ENCODE results near the gene DLX1. TPM values are rescaled to one million over a fixed set of nuclear protein-coding genes. Genes with fewer than 3 reads are reported as not detected.

Gene DLX1
- total RNA-seq, 1 donor from 2014 or later, result 0.94 TPM

GRCh38 chr2:172086241-172087206 lies 1.2 kb downstream of the DLX1 start:
- DNase-seq (ENCODE audit: low read depth), result no peak

GRCh38 chr2:172087207-172087779 lies 2.0 kb downstream of the DLX1 start:
- DNase-seq (ENCODE audit: low read depth), result no peak

- no peak for DNase-seq (ENCODE audit: low read depth)
These were observed 2.5 kb downstream of the DLX1 start for GRCh38 chr2:172087780-172088244.

GRCh38 chr2:172088245-172089004 lies 3.1 kb downstream of the DLX1 start:
- no peak for DNase-seq (ENCODE audit: low read depth)

- DNase-seq (ENCODE audit: low read depth), result no peak
These were observed 3.7 kb downstream of the DLX1 start for GRCh38 chr2:172089005-172089504.

- DNase-seq (ENCODE audit: low read depth), result no peak
These were observed 4.3 kb downstream of the DLX1 start for GRCh38 chr2:172089633-172090032.

GRCh38 chr2:172090044-172090961 lies 5.0 kb downstream of the DLX1 start:
- no peak for DNase-seq (ENCODE audit: low read depth)

- no peak for DNase-seq (ENCODE audit: low read depth)
These were observed 5.8 kb downstream of the DLX1 start for GRCh38 chr2:172091000-172091641.

- DNase-seq (ENCODE audit: low read depth), result no peak
These were observed 6.7 kb downstream of the DLX1 start for GRCh38 chr2:172091761-172092566.

GRCh38 chr2:172092716-172093415 lies 7.6 kb downstream of the DLX1 start:
- DNase-seq (ENCODE audit: low read depth), result no peak

GRCh38 chr2:172093416-172094293 lies 8.3 kb downstream of the DLX1 start:
- DNase-seq (ENCODE audit: low read depth), result no peak

GRCh38 chr2:172094294-172095145 lies 9.2 kb downstream of the DLX1 start:
- peak; percentile 73 for DNase-seq (ENCODE audit: low read depth)

GRCh38 chr2:172095146-172095904 lies 10.0 kb downstream of the DLX1 start:
- DNase-seq (ENCODE audit: low read depth), result peak; percentile 79

GRCh38 chr2:172095905-172096625 lies 10.8 kb downstream of the DLX1 start:
- no peak for DNase-seq (ENCODE audit: low read depth)
